Fibroblast of lung (primary cell): ENCODE results near the gene PLEKHA6.

ENCODE experiments used
- EZH2 ChIP-seq: IDR thresholded peaks from 2 replicates; pipeline ENCODE4 v1.5.1; 2012; ENCODE audit warnings: low read length, control low read depth, mild to moderate bottlenecking; ENCODE audit errors: missing control alignments
- TF ChIP-seq, protein P1 (sequence below), 2 donors: IDR thresholded peaks in 1 of 2; conservative IDR thresholded peaks in 1 of 2; 1 replicate in 1 of 2; 2 replicates in 1 of 2; pipeline ENCODE4 v1.5.1; 2011 to 2012; ENCODE audit warnings: low read length in 2 of 2, control low read depth in 1 of 2, inconsistent platforms in 1 of 2, low read depth in 1 of 2, mild to moderate bottlenecking in 1 of 2

DNA sequence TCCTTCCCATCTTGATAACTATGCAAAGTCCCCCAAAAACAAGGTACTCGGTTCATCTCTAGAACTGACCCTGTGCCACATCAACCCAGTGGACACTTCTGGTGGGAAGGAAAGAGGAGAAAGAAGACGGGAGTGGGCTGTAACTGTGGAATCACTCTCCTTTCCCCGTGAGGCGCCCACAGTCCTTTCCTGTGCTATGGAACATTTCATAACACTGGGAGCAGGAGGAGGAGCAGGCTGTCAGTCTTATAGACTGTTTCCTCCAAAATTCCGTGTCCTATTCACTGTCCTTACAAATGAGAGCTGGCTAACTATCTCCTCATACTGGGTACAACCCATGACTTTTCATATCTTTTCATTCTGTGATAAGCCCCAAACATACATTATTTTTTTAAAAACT is 40.7 kb downstream of the PLEKHA6 start:
- TF ChIP-seq, protein P1, sequence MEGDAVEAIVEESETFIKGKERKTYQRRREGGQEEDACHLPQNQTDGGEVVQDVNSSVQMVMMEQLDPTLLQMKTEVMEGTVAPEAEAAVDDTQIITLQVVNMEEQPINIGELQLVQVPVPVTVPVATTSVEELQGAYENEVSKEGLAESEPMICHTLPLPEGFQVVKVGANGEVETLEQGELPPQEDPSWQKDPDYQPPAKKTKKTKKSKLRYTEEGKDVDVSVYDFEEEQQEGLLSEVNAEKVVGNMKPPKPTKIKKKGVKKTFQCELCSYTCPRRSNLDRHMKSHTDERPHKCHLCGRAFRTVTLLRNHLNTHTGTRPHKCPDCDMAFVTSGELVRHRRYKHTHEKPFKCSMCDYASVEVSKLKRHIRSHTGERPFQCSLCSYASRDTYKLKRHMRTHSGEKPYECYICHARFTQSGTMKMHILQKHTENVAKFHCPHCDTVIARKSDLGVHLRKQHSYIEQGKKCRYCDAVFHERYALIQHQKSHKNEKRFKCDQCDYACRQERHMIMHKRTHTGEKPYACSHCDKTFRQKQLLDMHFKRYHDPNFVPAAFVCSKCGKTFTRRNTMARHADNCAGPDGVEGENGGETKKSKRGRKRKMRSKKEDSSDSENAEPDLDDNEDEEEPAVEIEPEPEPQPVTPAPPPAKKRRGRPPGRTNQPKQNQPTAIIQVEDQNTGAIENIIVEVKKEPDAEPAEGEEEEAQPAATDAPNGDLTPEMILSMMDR (conservative IDR thresholded peaks at IDR 0.05 in 1 of 2, IDR thresholded peaks at IDR 0.05 in 1 of 2; ENCODE audit: low read depth in 1 of 2, low read length in 2 of 2) = no peak
- TF ChIP-seq EZH2 = no peak
